Colonic mucosa (tissue), 4 donors: ENCODE data around the gene RAB6A. TPM values are rescaled to one million over a fixed set of nuclear protein-coding genes. Genes with fewer than 3 reads are reported as not detected.
A peak's percentile ranks its signal among the peaks of the same experiment; 100 is the strongest.

ENCODE experiments used
- DNase-seq: peaks from one replicate; pipeline ENCODE4 v3.0.0-alpha.2; 2020
- H3K27ac ChIP-seq: fragments of 200-600 bp; one replicate; pipeline ENCODE4 v1.8.0; 2021
- H3K27me3 ChIP-seq: fragments of 200-600 bp; one replicate; pipeline ENCODE4 v1.8.0; 2021
- H3K36me3 ChIP-seq: fragments of 200-600 bp; one replicate; pipeline ENCODE4 v1.8.0; 2021
- H3K4me1 ChIP-seq: fragments of 200-600 bp; one replicate; pipeline ENCODE4 v1.8.0; 2021; ENCODE audit warnings: mild to moderate bottlenecking
- H3K4me3 ChIP-seq: fragments of 200-600 bp; one replicate; pipeline ENCODE4 v1.8.0; 2021
- H3K9ac ChIP-seq, 2 donors: one replicate each; pipeline ENCODE4 v1.7.0; 2013; ENCODE audit warnings: control low read depth in 2 of 2, low read depth in 2 of 2, low read length in 2 of 2
- H3K9me3 ChIP-seq: fragments of 200-600 bp; one replicate; pipeline ENCODE4 v1.8.0; 2021
- CTCF ChIP-seq: fragments of 200-600 bp; IDR thresholded peaks from one replicate; pipeline ENCODE4 v1.8.0; 2022; ENCODE audit warnings: antibody characterized with exemption, mild to moderate bottlenecking
- intact Hi-C: fragments of 100-400 bp; cut with DNase I; formaldehyde crosslinking; loops from one replicate; pipeline ENCODE4 v1.14.1; 2022
- total RNA-seq, 2 donors: library from RNA; stranded (reverse); fragmentation: NEBNext Ultra II Directional in 1 of 2; extraction: Animal tissue kit (Norgen Biotek cat#: 25700) in 1 of 2; gene quantifications; one replicate each; pipeline ENCODE4 v1.2.1, GENCODE V29; 2021
- donor health status: healthy.
- donor health status: DM: no; HTN: no; CAD: no.
- donor health status: DM: no; HTN: no; CAD: no.

Gene RAB6A
- total RNA-seq, 2 donors from 2014 or later = 160 to 198 TPM

GRCh38 chr11:73663604-73664495 lies 97.0 kb downstream of the RAB6A start:
- Histone ChIP-seq H3K36me3 (no peaks in the 10 kb centered on the region), H3K9ac (no peak overlapping the region), H3K4me3 (no peak overlapping the region), H3K27me3 (no peaks in the 10 kb centered on the region), H3K27ac (no peak overlapping the region), H3K4me1 (peaks cover 6% of the 10 kb centered on the region), H3K9me3 (no peaks in the 10 kb centered on the region)
- intact Hi-C loops = loop anchor here (5.0 kb wide), 1 partner anchor 177 kb away; no protein-coding TSS in a partner anchor
- no peak for TF ChIP-seq CTCF
- no peak for DNase-seq

- no peak for TF ChIP-seq CTCF
- no peaks in the 10 kb centered on the region for H3K27me3 ChIP-seq
- H3K4me1 ChIP-seq = peaks cover 6% of the 10 kb centered on the region
- no peak overlapping the region for H3K9ac ChIP-seq
- no peaks in the 10 kb centered on the region for H3K36me3 ChIP-seq
- no peak for DNase-seq
- no peak overlapping the region for H3K27ac ChIP-seq
- intact Hi-C loops = loop anchor here (5.0 kb wide), 1 partner anchor 175 kb away; no protein-coding TSS in a partner anchor
- H3K9me3 ChIP-seq = no peaks in the 10 kb centered on the region
- no peak overlapping the region for H3K4me3 ChIP-seq
These were observed 98.3 kb downstream of the RAB6A start for GRCh38 chr11:73662445-73663157.

GRCh38 chr11:73661035-73661628 lies 99.7 kb downstream of the RAB6A start:
- H3K27me3 ChIP-seq = no peaks in the 10 kb centered on the region
- no peaks in the 10 kb centered on the region for H3K9me3 ChIP-seq
- no peaks in the 10 kb centered on the region for H3K36me3 ChIP-seq
- peaks cover 6% of the 10 kb centered on the region for H3K4me1 ChIP-seq
- H3K4me3 ChIP-seq = peak overlapping the region; percentile 19
- peak overlapping the region; percentile 19 to 64 for H3K9ac ChIP-seq
- DNase-seq = peak; percentile 93
- intact Hi-C loops = loop anchor here (2.0 to 5.0 kb wide), 4 partner anchors 36 to 310 kb away; no protein-coding TSS in a partner anchor
- peak; percentile 89 for TF ChIP-seq CTCF
- no peak overlapping the region for H3K27ac ChIP-seq

GRCh38 chr11:73660497-73661034 lies 100.3 kb downstream of the RAB6A start:
- Histone ChIP-seq H3K27ac (no peak overlapping the region), H3K9ac (peak overlapping the region; percentile 19 to 64), H3K4me1 (peaks cover 6% of the 10 kb centered on the region), H3K9me3 (no peaks in the 10 kb centered on the region), H3K36me3 (no peaks in the 10 kb centered on the region), H3K27me3 (no peaks in the 10 kb centered on the region), H3K4me3 (peak overlapping the region; percentile 19)
- TF ChIP-seq CTCF = no peak
- intact Hi-C loops = loop anchor here (2.0 to 5.0 kb wide), 4 partner anchors 36 to 310 kb away; no protein-coding TSS in a partner anchor
- DNase-seq = no peak

- H3K27me3 ChIP-seq = no peaks in the 10 kb centered on the region
- no peak for TF ChIP-seq CTCF
These were observed 100.9 kb downstream of the RAB6A start for GRCh38 chr11:73659961-73660360.

More at GRCh38 chr11:73659961-73660360, 100.9 kb downstream of the RAB6A start:
- no peak for DNase-seq
- no peak overlapping the region for H3K4me3 ChIP-seq
- H3K9me3 ChIP-seq = no peaks in the 10 kb centered on the region
- intact Hi-C loops = loop anchor here (2.0 to 5.0 kb wide), 4 partner anchors 35 to 309 kb away; no protein-coding TSS in a partner anchor
- H3K9ac ChIP-seq = no peak overlapping the region
- no peak overlapping the region for H3K27ac ChIP-seq
- no peaks in the 10 kb centered on the region for H3K36me3 ChIP-seq
- peaks cover 6% of the 10 kb centered on the region for H3K4me1 ChIP-seq
